Measurements from ENCODE around the gene GAGE12J.

The GAGE12J gene

GRCh38 chrX:49309401-49309981 is 12.3 kb upstream of the GAGE12J start:
- no peaks in the 10 kb centered on the region for H3K9me3 ChIP-seq (ENCODE audit: control insufficient read depth, insufficient read depth, low read depth, low read length)
- H3K4me3 ChIP-seq (ENCODE audit: low read depth, low read length) = no peak overlapping the region
- no peaks in the 10 kb centered on the region for H3K36me3 ChIP-seq (ENCODE audit: control insufficient read depth in 2 of 2, insufficient read depth in 1 of 2, low read length in 2 of 2)
- ChIA-PET POLR2A (no interaction called here), CTCF (interaction anchor here (0.7 kb wide), 1 partner anchor 310 kb away, joined by 3 read pairs; no protein-coding TSS in a partner anchor)
- H3K27ac ChIP-seq (ENCODE audit: extremely low read depth, low read depth, low read length) = no peak overlapping the region
- no peaks in the 10 kb centered on the region for H3K4me1 ChIP-seq (ENCODE audit: control insufficient read depth, insufficient read depth, low read length)
- TF ChIP-seq ZSCAN18 (tag by site-specific recombination; IDR thresholded peaks at IDR 0.05) (no peak), ZNF174 (tag by site-specific recombination; IDR thresholded peaks at IDR 0.05) (no peak), PRDM1 (tag by site-specific recombination; IDR thresholded peaks at IDR 0.05) (peak; percentile 45; the same call in 1 of the 2 replicates), ZNF596 (tag by site-specific recombination; IDR thresholded peaks at IDR 0.05) (no peak), ZNF560 (tag by site-specific recombination; IDR thresholded peaks at IDR 0.05; ENCODE audit: borderline replicate concordance) (no peak)

GRCh38 chrX:49310371-49310770 is 11.5 kb upstream of the GAGE12J start:
- Histone ChIP-seq H3K4me3 (ENCODE audit: low read depth, low read length) (no peak overlapping the region), H3K27ac (ENCODE audit: extremely low read depth, low read depth, low read length) (no peak overlapping the region), H3K4me1 (ENCODE audit: control insufficient read depth, insufficient read depth, low read length) (no peaks in the 10 kb centered on the region), H3K9me3 (ENCODE audit: control insufficient read depth, insufficient read depth, low read depth, low read length) (no peaks in the 10 kb centered on the region), H3K36me3 (ENCODE audit: control insufficient read depth in 2 of 2, insufficient read depth in 1 of 2, low read length in 2 of 2) (no peaks in the 10 kb centered on the region)
- TF ChIP-seq ZXDB (tag by site-specific recombination; IDR thresholded peaks at IDR 0.05) (no peak), ZNF501 (tag by site-specific recombination; IDR thresholded peaks at IDR 0.05) (no peak), EGR2 (tag by site-specific recombination; IDR thresholded peaks at IDR 0.05; ENCODE audit: low read depth) (no peak), ZNF214 (tag by site-specific recombination; IDR thresholded peaks at IDR 0.05; ENCODE audit: borderline replicate concordance) (no peak), ZNF112 (tag by site-specific recombination; IDR thresholded peaks at IDR 0.05) (no peak)
- TF ChIP-seq, protein P1, sequence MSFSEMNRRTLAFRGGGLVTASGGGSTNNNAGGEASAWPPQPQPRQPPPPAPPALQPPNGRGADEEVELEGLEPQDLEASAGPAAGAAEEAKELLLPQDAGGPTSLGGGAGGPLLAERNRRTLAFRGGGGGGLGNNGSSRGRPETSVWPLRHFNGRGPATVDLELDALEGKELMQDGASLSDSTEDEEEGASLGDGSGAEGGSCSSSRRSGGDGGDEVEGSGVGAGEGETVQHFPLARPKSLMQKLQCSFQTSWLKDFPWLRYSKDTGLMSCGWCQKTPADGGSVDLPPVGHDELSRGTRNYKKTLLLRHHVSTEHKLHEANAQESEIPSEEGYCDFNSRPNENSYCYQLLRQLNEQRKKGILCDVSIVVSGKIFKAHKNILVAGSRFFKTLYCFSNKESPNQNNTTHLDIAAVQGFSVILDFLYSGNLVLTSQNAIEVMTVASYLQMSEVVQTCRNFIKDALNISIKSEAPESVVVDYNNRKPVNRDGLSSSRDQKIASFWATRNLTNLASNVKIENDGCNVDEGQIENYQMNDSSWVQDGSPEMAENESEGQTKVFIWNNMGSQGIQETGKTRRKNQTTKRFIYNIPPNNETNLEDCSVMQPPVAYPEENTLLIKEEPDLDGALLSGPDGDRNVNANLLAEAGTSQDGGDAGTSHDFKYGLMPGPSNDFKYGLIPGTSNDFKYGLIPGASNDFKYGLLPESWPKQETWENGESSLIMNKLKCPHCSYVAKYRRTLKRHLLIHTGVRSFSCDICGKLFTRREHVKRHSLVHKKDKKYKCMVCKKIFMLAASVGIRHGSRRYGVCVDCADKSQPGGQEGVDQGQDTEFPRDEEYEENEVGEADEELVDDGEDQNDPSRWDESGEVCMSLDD (tag by site-specific recombination; IDR thresholded peaks at IDR 0.05) = no peak
- POLR2A ChIA-PET = no interaction called here
- CTCF ChIA-PET = interaction anchor here (0.7 kb wide), 1 partner anchor 310 kb away, joined by 3 read pairs; no protein-coding TSS in a partner anchor

- no peak overlapping the region for H3K27ac ChIP-seq (ENCODE audit: extremely low read depth, low read depth, low read length)
- H3K36me3 ChIP-seq (ENCODE audit: control insufficient read depth in 2 of 2, insufficient read depth in 1 of 2, low read length in 2 of 2) = no peaks in the 10 kb centered on the region
- TF ChIP-seq ZNF677 (tag by site-specific recombination; IDR thresholded peaks at IDR 0.05) (no peak), IKZF3 (tag by site-specific recombination; IDR thresholded peaks at IDR 0.05) (no peak), ZNF354C (tag by site-specific recombination; IDR thresholded peaks at IDR 0.05; ENCODE audit: borderline replicate concordance, low read depth) (no peak), ZNF302 (tag by site-specific recombination; IDR thresholded peaks at IDR 0.05; ENCODE audit: low read depth) (no peak), ZNF76 (tag by site-specific recombination; IDR thresholded peaks at IDR 0.05; ENCODE audit: borderline replicate concordance, low read depth) (no peak), WT1 (tag by site-specific recombination; IDR thresholded peaks at IDR 0.05) (no peak)
- CTCF ChIA-PET = no interaction called here
- no peaks in the 10 kb centered on the region for H3K4me1 ChIP-seq (ENCODE audit: control insufficient read depth, insufficient read depth, low read length)
- POLR2A ChIA-PET = no interaction called here
- H3K4me3 ChIP-seq (ENCODE audit: low read depth, low read length) = no peak overlapping the region
- no peaks in the 10 kb centered on the region for H3K9me3 ChIP-seq (ENCODE audit: control insufficient read depth, insufficient read depth, low read depth, low read length)
Measured at GRCh38 chrX:49312176-49312575, 9.7 kb upstream of the GAGE12J start.

All from HEK293 (cell line).